Rectal smooth muscle tissue (tissue), 1 donor: ENCODE data around the gene IFITM2.
"Not testable (repeated sequence)": the region's sequence is repeated elsewhere in the genome, so short reads cannot be mapped to it uniquely, and the experiment has no call there.

Source experiments
- H3K27ac ChIP-seq: one replicate; pipeline ENCODE4 v1.7.0; 2013; ENCODE audit warnings: low read depth, low read length, inconsistent platforms
- H3K27me3 ChIP-seq: one replicate; pipeline ENCODE4 v1.7.0; 2013; ENCODE audit warnings: low read length; ENCODE audit not compliant: control insufficient read depth, insufficient read depth
- H3K36me3 ChIP-seq: one replicate; pipeline ENCODE4 v1.7.0; 2013; ENCODE audit warnings: low read length; ENCODE audit not compliant: control insufficient read depth, insufficient read depth
- H3K4me1 ChIP-seq: one replicate; pipeline ENCODE4 v1.7.0; 2013; ENCODE audit warnings: low read length; ENCODE audit not compliant: control insufficient read depth, insufficient read depth
- H3K4me3 ChIP-seq: one replicate; pipeline ENCODE4 v1.7.0; 2013; ENCODE audit warnings: low read length
- H3K9ac ChIP-seq: one replicate; pipeline ENCODE4 v1.7.0; 2013; ENCODE audit warnings: low read length

The IFITM2 gene

GRCh38 chr11:307766-308708 lies at the start of gene IFITM2:
Gene IFITM2 (plus strand): TSS chr11:307816. CDS start chr11:308193, 377 bp downstream.
- Histone ChIP-seq H3K27ac (peak within 1 kb of the TSS; percentile 59), H3K9ac (peak within 1 kb of the TSS; percentile 11), H3K4me3 (peak within 1 kb of the TSS; percentile 65)
- not testable (repeated sequence) for H3K27me3 ChIP-seq, H3K4me1 ChIP-seq, H3K36me3 ChIP-seq

- Histone ChIP-seq H3K36me3 (no peaks in the 10 kb centered on the region), H3K4me1 (no peaks in the 10 kb centered on the region), H3K9ac (no peak overlapping the region), H3K27me3 (no peaks in the 10 kb centered on the region), H3K4me3 (no peak overlapping the region), H3K27ac (no peak overlapping the region)
Observed at GRCh38 chr11:259413-259812, 48.2 kb upstream of the IFITM2 start.

GRCh38 chr11:261624-262023 lies 46.0 kb upstream of the IFITM2 start:
- Histone ChIP-seq H3K36me3 (no peaks in the 10 kb centered on the region), H3K27me3 (no peaks in the 10 kb centered on the region), H3K9ac (no peak overlapping the region)

GRCh38 chr11:266676-267439 lies 40.8 kb upstream of the IFITM2 start:
- Histone ChIP-seq H3K27ac (no peak overlapping the region), H3K36me3 (no peaks in the 10 kb centered on the region), H3K4me1 (no peaks in the 10 kb centered on the region), H3K4me3 (peak overlapping the region; percentile 21), H3K27me3 (no peaks in the 10 kb centered on the region), H3K9ac (no peak overlapping the region)

More at GRCh38 chr11:261624-262023, 46.0 kb upstream of the IFITM2 start:
- Histone ChIP-seq H3K4me3 (no peak overlapping the region), H3K27ac (no peak overlapping the region), H3K4me1 (no peaks in the 10 kb centered on the region)

GRCh38 chr11:267491-267994 lies 40.1 kb upstream of the IFITM2 start:
- Histone ChIP-seq H3K27me3 (no peaks in the 10 kb centered on the region), H3K27ac (no peak overlapping the region), H3K4me1 (no peaks in the 10 kb centered on the region), H3K36me3 (no peaks in the 10 kb centered on the region), H3K4me3 (peak overlapping the region; percentile 56), H3K9ac (no peak overlapping the region)

GRCh38 chr11:268716-269145 lies 38.9 kb upstream of the IFITM2 start:
- not testable (repeated sequence) for H3K4me1 ChIP-seq, H3K36me3 ChIP-seq, H3K4me3 ChIP-seq, H3K9ac ChIP-seq, H3K27me3 ChIP-seq
- peak overlapping the region; percentile 56 for H3K27ac ChIP-seq

GRCh38 chr11:269146-269890 lies 38.3 kb upstream of the IFITM2 start:
- Histone ChIP-seq H3K9ac (no peak overlapping the region), H3K27ac (peak overlapping the region; percentile 38), H3K27me3 (no peaks in the 10 kb centered on the region), H3K4me1 (no peaks in the 10 kb centered on the region), H3K4me3 (peak overlapping the region; percentile 25), H3K36me3 (no peaks in the 10 kb centered on the region)

GRCh38 chr11:270451-271318 lies 36.9 kb upstream of the IFITM2 start:
- H3K9ac ChIP-seq = no peak overlapping the region
- H3K4me3 ChIP-seq = no peak overlapping the region
- no peak overlapping the region for H3K27ac ChIP-seq
- no peaks in the 10 kb centered on the region for H3K36me3 ChIP-seq
- no peaks in the 10 kb centered on the region for H3K4me1 ChIP-seq
- no peaks in the 10 kb centered on the region for H3K27me3 ChIP-seq

GRCh38 chr11:271319-271715 lies 36.3 kb upstream of the IFITM2 start:
- Histone ChIP-seq H3K9ac (no peak overlapping the region), H3K27ac (no peak overlapping the region), H3K4me1 (no peaks in the 10 kb centered on the region), H3K4me3 (no peak overlapping the region), H3K27me3 (no peaks in the 10 kb centered on the region), H3K36me3 (no peaks in the 10 kb centered on the region)

- Histone ChIP-seq H3K27me3 (no peaks in the 10 kb centered on the region), H3K4me1 (no peaks in the 10 kb centered on the region), H3K27ac (no peak overlapping the region), H3K36me3 (no peaks in the 10 kb centered on the region), H3K4me3 (no peak overlapping the region), H3K9ac (no peak overlapping the region)
Observed at GRCh38 chr11:272195-272930, 35.3 kb upstream of the IFITM2 start.

- H3K27ac ChIP-seq = no peak overlapping the region
- H3K36me3 ChIP-seq = no peaks in the 10 kb centered on the region
- H3K9ac ChIP-seq = no peak overlapping the region
- no peak overlapping the region for H3K4me3 ChIP-seq
- no peaks in the 10 kb centered on the region for H3K27me3 ChIP-seq
- no peaks in the 10 kb centered on the region for H3K4me1 ChIP-seq
Observed at GRCh38 chr11:272931-273198, 34.8 kb upstream of the IFITM2 start.
